K562 (cell line): ENCODE measurements around the gene GPC2. TPM values are rescaled to one million over a fixed set of nuclear protein-coding genes. Genes with fewer than 3 reads are reported as not detected.
A peak's percentile ranks its signal among the peaks of the same experiment; 100 is the strongest.

Source experiments
- DLX4 ChIP-seq: fragments of 250-450 bp; sonication (Bioruptor Pico); IDR thresholded peaks from 2 replicates; pipeline ENCODE4 v1.6.1; 2021; ENCODE audit warnings: mild to moderate bottlenecking
- ETV5 ChIP-seq: sonication (generic); formaldehyde crosslinking; IDR thresholded peaks from 2 replicates; pipeline ENCODE4 v1.4.0; 2020; ENCODE audit warnings: low read depth, mild to moderate bottlenecking, missing genetic modification reagents
- FOXJ3 ChIP-seq: sonication (generic); formaldehyde crosslinking; IDR thresholded peaks from 2 replicates; pipeline ENCODE4 v1.4.0; 2020; ENCODE audit warnings: mild to moderate bottlenecking, missing genetic modification reagents
- GMEB1 ChIP-seq: fragments of 250-450 bp; sonication (Bioruptor Pico); IDR thresholded peaks from 2 replicates; pipeline ENCODE4 v1.4.0; 2020; ENCODE audit warnings: mild to moderate bottlenecking
- MCM7 ChIP-seq, 2 experiments: fragments of 450-650 bp; IDR thresholded peaks; 2 replicates each; pipeline ENCODE4 v1.6.1; 2016 to 2018
- MYNN ChIP-seq, 2 experiments: sonication (generic); formaldehyde crosslinking in 1 of 2; IDR thresholded peaks; 2 replicates each; pipeline versions ENCODE4 v1.5.0 to v1.6.1; 2016 to 2020; ENCODE audit warnings: antibody characterized with exemption in 1 of 2, missing genetic modification reagents in 1 of 2
- PURB ChIP-seq: sonication (generic); formaldehyde crosslinking; IDR thresholded peaks from 2 replicates; pipeline ENCODE4 v1.9.0; 2021; ENCODE audit warnings: low read depth, mild to moderate bottlenecking, missing genetic modification reagents
- SAFB2 ChIP-seq: fragments of 200-400 bp; formaldehyde crosslinking; IDR thresholded peaks from 2 replicates; pipeline ENCODE4 v1.6.1; 2018; ENCODE audit warnings: borderline replicate concordance, low read length, low read depth, moderate library complexity; ENCODE audit not compliant: severe bottlenecking
- ZC3H8 ChIP-seq: fragments of 450-650 bp; IDR thresholded peaks from 2 replicates; pipeline ENCODE4 v1.6.1; 2017
- ZFPM2 ChIP-seq: fragments of 250-450 bp; sonication (Bioruptor Pico); IDR thresholded peaks from 2 replicates; pipeline ENCODE4 v1.5.1; 2022; ENCODE audit warnings: mild to moderate bottlenecking
- ZNF146 ChIP-seq: IDR thresholded peaks from one replicate; pipeline ENCODE4 v1.6.1; 2018; ENCODE audit warnings: missing compliant biosample characterization; ENCODE audit not compliant: unreplicated experiment
- polyA plus RNA-seq, 8 experiments: library from polyadenylated mRNA; depleted of rRNA in 4 of 8; stranded (reverse) in 5 of 8; unstranded in 3 of 8; fragments of >200 nt; fragmentation: Nextera tagmentation in 2 of 8; fragmentation: Illumina TruSeq in 1 of 8; extraction: Ambion mirVana in 2 of 8; extraction: Trizol in 1 of 8; gene quantifications; 2 replicates each; pipeline versions ENCODE4 v1.2.1 to v1.2.3, GENCODE V29; 2011 to 2014; ENCODE audit warnings: inconsistent platforms in 1 of 8, missing spikeins in 1 of 8
- total RNA-seq, 7 experiments: library from RNA; depleted of rRNA in 6 of 7; stranded (reverse); fragments of >200 nt in 6 of 7; fragmentation: Illumina TruSeq in 2 of 7; extraction: Trizol in 2 of 7; gene quantifications; 2 replicates each; pipeline versions ENCODE4 v1.2.1 to v1.2.3, GENCODE V29; 2011 to 2021; ENCODE audit warnings: low replicate concordance in 1 of 7
- TF ChIP-seq, protein P1 (sequence below), 2 experiments: fragments of 450-650 bp; IDR thresholded peaks; 2 replicates each; pipeline ENCODE4 v1.6.1; 2016; ENCODE audit warnings: mild to moderate bottlenecking in 2 of 2, borderline replicate concordance in 1 of 2, low read depth in 1 of 2, moderate library complexity in 1 of 2
- TF ChIP-seq, protein P2 (sequence below), 3 experiments: IDR thresholded peaks in 2 of 3; conservative IDR thresholded peaks in 1 of 3; 2 replicates each; pipeline ENCODE4 v1.5.1; 2011 to 2012; ENCODE audit warnings: low read length in 3 of 3, mild to moderate bottlenecking in 3 of 3, control low read depth in 2 of 3, improper control_type of control experiment in 1 of 3, inconsistent platforms in 1 of 3, low read depth in 1 of 3, mixed read lengths in 1 of 3, moderate library complexity in 1 of 3; ENCODE audit not compliant: insufficient read depth in 2 of 3

Gene GPC2
- total and polyA plus RNA-seq, 9 of the 15 experiments (the other 6 are each of a cell fraction or from before 2014, with no cell fraction given): 0.06 to 7.7 (median 1.4) TPM; not detected in 1

DNA sequence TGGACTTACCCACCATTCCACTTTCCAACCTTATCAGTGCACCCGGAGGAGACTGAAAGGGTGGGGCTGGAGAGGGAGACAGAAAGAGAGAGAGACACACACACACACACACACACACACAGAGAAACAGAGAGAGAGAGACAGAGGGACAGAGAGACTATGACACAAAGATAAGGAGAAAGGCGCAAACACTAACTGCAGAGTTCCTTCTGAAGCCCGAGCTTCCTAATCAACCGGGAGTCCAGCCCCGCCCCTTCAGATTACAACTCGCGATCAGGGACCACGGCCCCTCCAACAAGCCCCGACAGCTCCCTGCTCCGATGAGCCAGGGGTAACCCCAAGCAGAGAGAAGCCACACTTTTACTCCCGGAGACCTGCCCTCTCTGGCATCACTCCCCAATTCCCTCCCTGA lies 9.3 kb downstream of the GPC2 start (continued):
- TF ChIP-seq DLX4 (CRISPR knock-in tag): no peak
- TF ChIP-seq MCM7 (IDR thresholded peaks at IDR 0.05): peak in 1 of 2 experiments; percentile 80; a peak in 1 of 4 replicates
- TF ChIP-seq ZC3H8: no peak
- TF ChIP-seq, protein P1, sequence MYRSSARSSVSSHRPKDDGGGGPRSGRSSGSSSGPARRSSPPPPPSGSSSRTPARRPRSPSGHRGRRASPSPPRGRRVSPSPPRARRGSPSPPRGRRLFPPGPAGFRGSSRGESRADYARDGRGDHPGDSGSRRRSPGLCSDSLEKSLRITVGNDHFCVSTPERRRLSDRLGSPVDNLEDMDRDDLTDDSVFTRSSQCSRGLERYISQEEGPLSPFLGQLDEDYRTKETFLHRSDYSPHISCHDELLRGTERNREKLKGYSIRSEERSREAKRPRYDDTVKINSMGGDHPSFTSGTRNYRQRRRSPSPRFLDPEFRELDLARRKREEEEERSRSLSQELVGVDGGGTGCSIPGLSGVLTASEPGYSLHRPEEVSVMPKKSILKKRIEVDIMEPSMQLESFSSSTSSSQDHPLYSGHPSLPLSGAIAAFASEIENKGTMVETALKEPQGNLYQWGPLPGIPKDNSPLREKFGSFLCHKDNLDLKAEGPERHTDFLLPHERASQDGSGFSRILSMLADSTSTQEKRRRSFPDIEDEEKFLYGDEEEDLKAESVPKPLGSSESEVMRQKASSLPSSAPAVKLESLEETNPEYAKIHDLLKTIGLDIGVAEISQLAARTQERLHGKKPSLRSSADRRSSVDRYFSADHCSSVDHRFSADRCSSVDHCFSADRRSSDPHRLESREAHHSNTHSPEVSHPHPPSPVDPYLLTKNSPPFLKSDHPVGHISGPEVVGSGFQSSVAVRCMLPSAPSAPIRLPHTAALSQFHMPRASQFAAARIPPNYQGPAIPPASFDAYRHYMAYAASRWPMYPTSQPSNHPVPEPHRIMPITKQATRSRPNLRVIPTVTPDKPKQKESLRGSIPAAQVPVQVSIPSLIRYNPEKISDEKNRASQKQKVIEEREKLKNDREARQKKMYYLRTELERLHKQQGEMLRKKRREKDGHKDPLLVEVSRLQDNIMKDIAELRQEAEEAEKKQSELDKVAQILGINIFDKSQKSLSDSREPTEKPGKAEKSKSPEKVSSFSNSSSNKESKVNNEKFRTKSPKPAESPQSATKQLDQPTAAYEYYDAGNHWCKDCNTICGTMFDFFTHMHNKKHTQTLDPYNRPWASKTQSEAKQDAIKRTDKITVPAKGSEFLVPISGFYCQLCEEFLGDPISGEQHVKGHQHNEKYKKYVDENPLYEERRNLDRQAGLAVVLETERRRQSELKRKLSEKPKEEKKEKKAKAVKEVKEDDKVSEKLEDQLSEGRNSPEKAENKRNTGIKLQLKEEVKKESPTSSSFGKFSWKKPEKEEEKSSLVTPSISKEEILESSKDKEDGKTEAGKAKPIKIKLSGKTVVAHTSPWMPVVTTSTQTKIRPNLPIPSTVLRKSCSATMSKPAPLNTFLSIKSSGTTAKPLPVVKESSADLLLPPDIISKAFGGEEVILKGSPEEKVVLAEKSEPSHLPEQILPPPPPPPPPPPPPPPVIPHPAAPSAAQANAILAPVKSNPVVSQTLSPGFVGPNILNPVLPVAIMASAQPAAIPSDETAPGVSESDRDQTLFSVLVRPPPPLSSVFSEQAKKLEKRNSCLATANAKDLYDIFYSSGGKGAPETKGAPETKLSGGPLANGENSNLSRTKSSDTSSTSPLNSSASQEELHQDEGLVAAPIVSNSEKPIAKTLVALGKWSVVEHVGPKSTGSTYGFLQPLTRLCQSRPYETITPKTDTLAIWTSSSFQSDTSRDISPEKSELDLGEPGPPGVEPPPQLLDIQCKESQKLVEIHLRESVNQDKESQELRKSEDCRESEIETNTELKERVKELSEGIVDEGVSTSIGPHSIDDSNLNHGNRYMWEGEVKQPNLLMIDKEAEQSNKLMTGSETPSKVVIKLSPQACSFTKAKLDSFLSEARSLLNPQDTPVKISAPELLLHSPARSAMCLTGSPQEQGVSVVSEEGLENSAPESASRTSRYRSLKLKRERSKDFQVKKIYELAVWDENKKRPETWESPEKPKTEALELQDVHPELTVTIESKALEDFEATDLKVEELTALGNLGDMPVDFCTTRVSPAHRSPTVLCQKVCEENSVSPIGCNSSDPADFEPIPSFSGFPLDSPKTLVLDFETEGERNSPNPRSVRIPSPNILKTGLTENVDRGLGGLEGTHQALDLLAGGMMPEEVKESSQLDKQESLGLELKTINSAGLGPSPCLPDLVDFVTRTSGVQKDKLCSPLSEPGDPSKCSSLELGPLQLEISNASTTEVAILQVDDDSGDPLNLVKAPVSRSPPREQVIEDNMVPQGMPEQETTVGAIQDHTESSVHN (IDR thresholded peaks at IDR 0.05; ENCODE audit: borderline replicate concordance in 1 of 2, low read depth in 1 of 2): peak in 1 of 2 experiments; percentile 52; a peak in 1 of 4 replicates
- TF ChIP-seq, protein P2, sequence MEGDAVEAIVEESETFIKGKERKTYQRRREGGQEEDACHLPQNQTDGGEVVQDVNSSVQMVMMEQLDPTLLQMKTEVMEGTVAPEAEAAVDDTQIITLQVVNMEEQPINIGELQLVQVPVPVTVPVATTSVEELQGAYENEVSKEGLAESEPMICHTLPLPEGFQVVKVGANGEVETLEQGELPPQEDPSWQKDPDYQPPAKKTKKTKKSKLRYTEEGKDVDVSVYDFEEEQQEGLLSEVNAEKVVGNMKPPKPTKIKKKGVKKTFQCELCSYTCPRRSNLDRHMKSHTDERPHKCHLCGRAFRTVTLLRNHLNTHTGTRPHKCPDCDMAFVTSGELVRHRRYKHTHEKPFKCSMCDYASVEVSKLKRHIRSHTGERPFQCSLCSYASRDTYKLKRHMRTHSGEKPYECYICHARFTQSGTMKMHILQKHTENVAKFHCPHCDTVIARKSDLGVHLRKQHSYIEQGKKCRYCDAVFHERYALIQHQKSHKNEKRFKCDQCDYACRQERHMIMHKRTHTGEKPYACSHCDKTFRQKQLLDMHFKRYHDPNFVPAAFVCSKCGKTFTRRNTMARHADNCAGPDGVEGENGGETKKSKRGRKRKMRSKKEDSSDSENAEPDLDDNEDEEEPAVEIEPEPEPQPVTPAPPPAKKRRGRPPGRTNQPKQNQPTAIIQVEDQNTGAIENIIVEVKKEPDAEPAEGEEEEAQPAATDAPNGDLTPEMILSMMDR (IDR thresholded peaks at IDR 0.05 in 2 of 3, conservative IDR thresholded peaks at IDR 0.05 in 1 of 3; ENCODE audit: insufficient read depth in 2 of 3, low read depth in 1 of 3, low read length in 3 of 3): peak in 1 of 3 experiments; percentile 6; a peak in 1 of 6 replicates
- no peak for TF ChIP-seq SAFB2
- no peak for TF ChIP-seq ZFPM2
- no peak for TF ChIP-seq GMEB1
- no peak for TF ChIP-seq MYNN (IDR thresholded peaks at IDR 0.05)
- TF ChIP-seq MYNN (CRISPR knock-in tag; IDR thresholded peaks at IDR 0.05): no peak
- no peak for TF ChIP-seq FOXJ3 (CRISPR knock-in tag)
- TF ChIP-seq ZNF146 (CRISPR knock-in tag): no peak
- no peak for TF ChIP-seq ETV5
- TF ChIP-seq PURB (CRISPR knock-in tag): no peak
